Caco-2 (cell line): Measurements from ENCODE around the gene DOCK3. TPM values are rescaled to one million over a fixed set of nuclear protein-coding genes. Genes with fewer than 3 reads are reported as not detected.

ENCODE experiments used
- BruUV-seq: library from RNA; stranded (reverse); fragments of 400-500 nt; replicated peaks from 2 replicates; lab custom pipeline; 2021; lab: Mats Ljungman, UMichigan
- CTCF ChIA-PET: fragments of 300-600 bp; sonication (Branson Sonifier 250); formaldehyde crosslinking; loops from one replicate; lab custom pipeline; 2022; ENCODE audit warnings: antibody characterized with exemption; lab: Charles Lee
- POLR2A ChIA-PET: fragments of 300-600 bp; sonication (Branson Sonifier 250); formaldehyde crosslinking; loops from one replicate; lab custom pipeline; 2022; ENCODE audit warnings: antibody characterized with exemption; lab: Charles Lee
- DNase-seq, 2 experiments: peaks; one replicate each; pipeline versions ENCODE4 v3.0.0 to v3.0.0-alpha.2; 2020 to 2022
- H3K27me3 ChIP-seq: replicated peaks from 2 replicates; pipeline ENCODE4 v1.6.0; 2011; ENCODE audit warnings: low read length; ENCODE audit not compliant: control insufficient read depth, insufficient read depth
- H3K36me3 ChIP-seq: 2 replicates; pipeline ENCODE4 v1.5.1; 2011; ENCODE audit warnings: low read length; ENCODE audit not compliant: control insufficient read depth, insufficient read depth
- H3K4me1 ChIP-seq: fragments of 250-450 bp; sonication (Bioruptor Pico); 2 replicates; pipeline ENCODE4 v1.5.1; 2020; ENCODE audit warnings: mild to moderate bottlenecking
- H3K4me3 ChIP-seq: 2 replicates; pipeline ENCODE4 v1.5.1; 2011; ENCODE audit warnings: low read depth, mild to moderate bottlenecking, control low read depth, low read length
- H3K9me3 ChIP-seq: fragments of 250-450 bp; sonication (Bioruptor Pico); 2 replicates; pipeline ENCODE4 v1.5.1; 2020; ENCODE audit warnings: mild to moderate bottlenecking, moderate library complexity
- H3K27ac Mint-ChIP-seq: one replicate; pipeline ENCODE4 v1.8.0; 2022; ENCODE audit warnings: mixed read lengths; ENCODE audit not compliant: unreplicated experiment
- H3K27me3 Mint-ChIP-seq: one replicate; pipeline ENCODE4 v1.8.0; 2022; ENCODE audit warnings: mixed read lengths; ENCODE audit not compliant: insufficient read depth, unreplicated experiment
- H3K36me3 Mint-ChIP-seq: one replicate; pipeline ENCODE4 v1.8.0; 2022; ENCODE audit warnings: mild to moderate bottlenecking, mixed read lengths; ENCODE audit not compliant: insufficient read depth, unreplicated experiment
- H3K4me1 Mint-ChIP-seq: one replicate; pipeline ENCODE4 v1.8.0; 2022; ENCODE audit warnings: low read depth, mixed read lengths; ENCODE audit not compliant: unreplicated experiment
- H3K4me3 Mint-ChIP-seq: one replicate; pipeline ENCODE4 v1.8.0; 2022; ENCODE audit warnings: mild to moderate bottlenecking, moderate library complexity, mixed read lengths; ENCODE audit not compliant: unreplicated experiment
- H3K9me3 Mint-ChIP-seq: one replicate; pipeline ENCODE4 v1.8.0; 2022; ENCODE audit warnings: mixed read lengths; ENCODE audit not compliant: unreplicated experiment
- CTCF ChIP-seq, 2 experiments: fragments of 200-600 bp in 1 of 2; IDR thresholded peaks; 1 replicate in 1 of 2; 2 replicates in 1 of 2; pipeline versions ENCODE4 v1.5.1 to v1.8.0; 2011 to 2022; ENCODE audit warnings: antibody characterized with exemption in 1 of 2, control low read depth in 1 of 2, inconsistent platforms in 1 of 2, low read depth in 1 of 2, low read length in 1 of 2, mild to moderate bottlenecking in 1 of 2, moderate library complexity in 1 of 2; ENCODE audit not compliant: insufficient read depth in 1 of 2, severe bottlenecking in 1 of 2, unreplicated experiment in 1 of 2
- intact Hi-C: fragments of 100-400 bp; cut with micrococcal nuclease; formaldehyde crosslinking; loops from one replicate; pipeline ENCODE4 v1.10.0; 2022; ENCODE audit not compliant: unreplicated experiment
- total RNA-seq: library from RNA; stranded (reverse); gene quantifications from 2 replicates; pipeline ENCODE4 v1.2.3, GENCODE V29; 2022

DOCK3 gene
- total RNA-seq, 1 experiment from 2014 or later = 0.05 TPM

GRCh38 chr3:51380601-51381332, 706.0 kb downstream of the DOCK3 start:
- DNase-seq = no peak
- no peaks in the 10 kb centered on the region for H3K9me3 Mint-ChIP-seq
- no peak overlapping the region for H3K27ac Mint-ChIP-seq
- Histone ChIP-seq H3K36me3 (no peaks in the 10 kb centered on the region), H3K4me3 (no peak overlapping the region), H3K27me3 (no peaks in the 10 kb centered on the region), H3K9me3 (no peaks in the 10 kb centered on the region), H3K4me1 (peaks cover 6% of the 10 kb centered on the region)
- POLR2A ChIA-PET = no interaction called here
- intact Hi-C loops = no loop called here
- H3K27me3 Mint-ChIP-seq = peaks cover 8% of the 10 kb centered on the region
- no peak for TF ChIP-seq CTCF (IDR thresholded peaks at IDR 0.05; ENCODE audit: insufficient read depth in 1 of 2, low read depth in 1 of 2, low read length in 1 of 2, severe bottlenecking in 1 of 2, unreplicated experiment in 1 of 2)
- H3K36me3 Mint-ChIP-seq = peaks cover 12% of the 10 kb centered on the region
- H3K4me3 Mint-ChIP-seq = no peak overlapping the region
- no peaks in the 10 kb centered on the region for H3K4me1 Mint-ChIP-seq
- BruUV-seq = no TSS peak
- CTCF ChIA-PET = no interaction called here

- Histone ChIP-seq H3K4me3 (no peak overlapping the region), H3K9me3 (no peaks in the 10 kb centered on the region), H3K36me3 (no peaks in the 10 kb centered on the region), H3K4me1 (peaks cover 11% of the 10 kb centered on the region), H3K27me3 (no peaks in the 10 kb centered on the region)
- CTCF ChIA-PET = no interaction called here
- DNase-seq = no peak
- peaks cover 18% of the 10 kb centered on the region for H3K36me3 Mint-ChIP-seq
- no peak for TF ChIP-seq CTCF (IDR thresholded peaks at IDR 0.05; ENCODE audit: insufficient read depth in 1 of 2, low read depth in 1 of 2, low read length in 1 of 2, severe bottlenecking in 1 of 2, unreplicated experiment in 1 of 2)
- BruUV-seq = no TSS peak
- peaks cover 6% of the 10 kb centered on the region for H3K27me3 Mint-ChIP-seq
- intact Hi-C loops = no loop called here
- H3K4me3 Mint-ChIP-seq = no peak overlapping the region
- no peaks in the 10 kb centered on the region for H3K4me1 Mint-ChIP-seq
- no peak overlapping the region for H3K27ac Mint-ChIP-seq
- POLR2A ChIA-PET = no interaction called here
- H3K9me3 Mint-ChIP-seq = no peaks in the 10 kb centered on the region
Measured at GRCh38 chr3:51381333-51381705, 706.6 kb downstream of the DOCK3 start.

- Histone ChIP-seq H3K27me3 (no peaks in the 10 kb centered on the region), H3K4me3 (no peak overlapping the region), H3K9me3 (no peaks in the 10 kb centered on the region), H3K36me3 (no peaks in the 10 kb centered on the region), H3K4me1 (peaks cover 20% of the 10 kb centered on the region)
- no peak for DNase-seq
- Mint-ChIP-seq H3K4me1 (no peaks in the 10 kb centered on the region), H3K27ac (no peak overlapping the region), H3K4me3 (no peak overlapping the region), H3K9me3 (no peaks in the 10 kb centered on the region), H3K36me3 (peaks cover 22% of the 10 kb centered on the region), H3K27me3 (peaks cover 3% of the 10 kb centered on the region)
- POLR2A ChIA-PET = no interaction called here
- no TSS peak for BruUV-seq
- TF ChIP-seq CTCF (IDR thresholded peaks at IDR 0.05; ENCODE audit: insufficient read depth in 1 of 2, low read depth in 1 of 2, low read length in 1 of 2, severe bottlenecking in 1 of 2, unreplicated experiment in 1 of 2) = no peak
- intact Hi-C loops = no loop called here
- CTCF ChIA-PET = no interaction called here
Measured at GRCh38 chr3:51382076-51382745, 707.5 kb downstream of the DOCK3 start.
